Liver (tissue), 9 donors: Measurements from ENCODE around the gene USP25. TPM values are rescaled to one million over a fixed set of nuclear protein-coding genes. Genes with fewer than 3 reads are reported as not detected.

Experiments
- DNase-seq: peaks from one replicate; pipeline ENCODE4 v3.0.0-alpha.2; 2017; ENCODE audit warnings: low spot score
- H3K27ac ChIP-seq, 2 donors: one replicate each; pipeline ENCODE4 v1.7.0; 2013; ENCODE audit warnings: inconsistent platforms in 2 of 2, low read length in 2 of 2, control low read depth in 1 of 2, low read depth in 1 of 2, mild to moderate bottlenecking in 1 of 2
- H3K27me3 ChIP-seq, 4 donors: one replicate each; pipeline versions ENCODE4 v1.6.1 to v1.7.0; 2013; ENCODE audit warnings: low read length in 3 of 4, inconsistent platforms in 1 of 4, mild to moderate bottlenecking in 1 of 4, moderate library complexity in 1 of 4; ENCODE audit not compliant: control insufficient read depth in 4 of 4, insufficient read depth in 4 of 4
- H3K36me3 ChIP-seq, 4 donors: one replicate each; pipeline versions ENCODE4 v1.6.1 to v1.7.0; 2013; ENCODE audit warnings: low read length in 3 of 4, mild to moderate bottlenecking in 3 of 4, low read depth in 1 of 4, moderate library complexity in 1 of 4; ENCODE audit not compliant: control insufficient read depth in 4 of 4, insufficient read depth in 3 of 4
- H3K4me1 ChIP-seq, 4 donors: one replicate each; pipeline versions ENCODE4 v1.6.1 to v1.7.0; 2013; ENCODE audit warnings: low read length in 3 of 4, mild to moderate bottlenecking in 3 of 4, moderate library complexity in 1 of 4; ENCODE audit not compliant: control insufficient read depth in 4 of 4, insufficient read depth in 4 of 4
- H3K4me3 ChIP-seq, 3 donors: one replicate each; pipeline versions ENCODE4 v1.6.1 to v1.7.0; 2013; ENCODE audit warnings: low read length in 3 of 3, control low read depth in 1 of 3, low read depth in 1 of 3, mild to moderate bottlenecking in 1 of 3
- H3K9ac ChIP-seq, 2 donors: one replicate each; pipeline ENCODE4 v1.7.0; 2013; ENCODE audit warnings: low read length in 2 of 2, mild to moderate bottlenecking in 2 of 2, moderate library complexity in 2 of 2, control low read depth in 1 of 2, low read depth in 1 of 2
- H3K9me3 ChIP-seq, 4 donors: one replicate each; pipeline versions ENCODE4 v1.6.1 to v1.7.0; 2013; ENCODE audit warnings: low read length in 3 of 4; ENCODE audit not compliant: control insufficient read depth in 4 of 4
- CTCF ChIP-seq: fragments of 150-350 bp; IDR thresholded peaks from 2 replicates; pipeline ENCODE4 v1.5.1; 2017; ENCODE audit warnings: improper control_type of control experiment, low read depth, low read length; ENCODE audit not compliant: missing input control
- EGR1 ChIP-seq, 2 donors: IDR thresholded peaks; 2 replicates each; pipeline ENCODE4 v1.6.1; 2016 to 2018; ENCODE audit warnings: antibody characterized with exemption in 2 of 2, low read depth in 2 of 2
- FOXA1 ChIP-seq: IDR thresholded peaks from 2 replicates; pipeline ENCODE4 v1.6.1; 2016; ENCODE audit warnings: antibody characterized with exemption
- FOXA2 ChIP-seq: IDR thresholded peaks from 2 replicates; pipeline ENCODE4 v1.6.1; 2016; ENCODE audit warnings: antibody characterized with exemption
- GABPA ChIP-seq, 2 donors: IDR thresholded peaks in 1 of 2; conservative IDR thresholded peaks in 1 of 2; 2 replicates each; pipeline ENCODE4 v1.6.1; 2016; ENCODE audit warnings: antibody characterized with exemption in 2 of 2, mild to moderate bottlenecking in 1 of 2, moderate library complexity in 1 of 2
- HNF4G ChIP-seq: IDR thresholded peaks from 2 replicates; pipeline ENCODE4 v1.6.1; 2016; ENCODE audit warnings: antibody characterized with exemption
- JUND ChIP-seq, 2 donors: IDR thresholded peaks; 2 replicates each; pipeline ENCODE4 v1.6.1; 2016; ENCODE audit warnings: antibody characterized with exemption in 2 of 2
- MAX ChIP-seq: IDR thresholded peaks from 2 replicates; pipeline ENCODE4 v1.6.1; 2016; ENCODE audit warnings: antibody characterized with exemption
- NR2F2 ChIP-seq: IDR thresholded peaks from 2 replicates; pipeline ENCODE4 v1.6.1; 2016; ENCODE audit warnings: antibody characterized with exemption
- RAD21 ChIP-seq, 2 donors: IDR thresholded peaks; 2 replicates each; pipeline ENCODE4 v1.6.1; 2016; ENCODE audit warnings: antibody characterized with exemption in 2 of 2, mild to moderate bottlenecking in 2 of 2
- REST ChIP-seq: IDR thresholded peaks from 2 replicates; pipeline ENCODE4 v1.6.1; 2016; ENCODE audit warnings: antibody characterized with exemption, mild to moderate bottlenecking
- RXRA ChIP-seq, 2 donors: IDR thresholded peaks; 2 replicates each; pipeline ENCODE4 v1.6.1; 2017 to 2018; ENCODE audit warnings: antibody characterized with exemption in 2 of 2, mild to moderate bottlenecking in 1 of 2
- SP1 ChIP-seq: IDR thresholded peaks from 2 replicates; pipeline ENCODE4 v1.6.1; 2018; ENCODE audit warnings: antibody characterized with exemption, mild to moderate bottlenecking
- TAF1 ChIP-seq: conservative IDR thresholded peaks from 2 replicates; pipeline ENCODE4 v1.6.1; 2016; ENCODE audit warnings: antibody characterized with exemption, mild to moderate bottlenecking
- YY1 ChIP-seq: IDR thresholded peaks from 2 replicates; pipeline ENCODE4 v1.6.1; 2016; ENCODE audit warnings: antibody characterized with exemption, mild to moderate bottlenecking
- ZBTB33 ChIP-seq: IDR thresholded peaks from 2 replicates; pipeline ENCODE4 v1.6.1; 2016; ENCODE audit warnings: antibody characterized with exemption
- WGBS: extraction: QIAGEN DNeasy Blood & Tissue Kit; methylation state at CpG from one replicate; pipeline ENCODE4 v1.1.7; 2013; 5-methylcytosine and 5-hydroxymethylcytosine counted together
- polyA plus RNA-seq, 2 donors: library from polyadenylated mRNA; stranded (reverse) in 1 of 2; unstranded in 1 of 2; fragments of 200-250 nt in 1 of 2; fragments of >200 nt in 1 of 2; fragmentation: Nextera tagmentation in 1 of 2; extraction: Ambion mirVana in 1 of 2; gene quantifications; one replicate each; pipeline versions ENCODE4 v1.2.1 to v1.2.3, GENCODE V29; 2013 to 2015
- total RNA-seq, 2 donors: library from RNA; depleted of rRNA; stranded (reverse); fragments of >200 nt; gene quantifications; one replicate each; pipeline ENCODE4 v1.2.3, GENCODE V29; 2014
- TF ChIP-seq, protein P1 (sequence below): IDR thresholded peaks from 2 replicates; pipeline ENCODE4 v1.6.1; 2016; ENCODE audit warnings: antibody characterized with exemption
- donor health status: healthy.
- donor health status: healthy.
- donor health status: healthy.
- donor health status: healthy.
- donor health status: healthy.

USP25 gene
- total and polyA plus RNA-seq, 4 donors: 6.0 to 26.7 (median 15.3) TPM

- H3K27me3 ChIP-seq: no peaks in the 10 kb centered on the region
- H3K4me1 ChIP-seq: peaks cover 2 to 7% (median 7%) of the 10 kb centered on the region in 4 donors
- no peaks in the 10 kb centered on the region for H3K9me3 ChIP-seq
- no peak overlapping the region for H3K4me3 ChIP-seq
- no peak for TF ChIP-seq GABPA (IDR thresholded peaks at IDR 0.05 in 1 of 2, conservative IDR thresholded peaks at IDR 0.05 in 1 of 2)
- no peak for TF ChIP-seq TAF1
- no peak for TF ChIP-seq HNF4G
- no peak for TF ChIP-seq RXRA (IDR thresholded peaks at IDR 0.05)
- no peak for TF ChIP-seq FOXA1
- no peak for TF ChIP-seq JUND (IDR thresholded peaks at IDR 0.05)
- TF ChIP-seq, protein P1, sequence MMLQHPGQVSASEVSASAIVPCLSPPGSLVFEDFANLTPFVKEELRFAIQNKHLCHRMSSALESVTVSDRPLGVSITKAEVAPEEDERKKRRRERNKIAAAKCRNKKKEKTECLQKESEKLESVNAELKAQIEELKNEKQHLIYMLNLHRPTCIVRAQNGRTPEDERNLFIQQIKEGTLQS: no peak
- TF ChIP-seq YY1: no peak
- TF ChIP-seq MAX: no peak
- TF ChIP-seq REST: no peak
- no peak for TF ChIP-seq RAD21 (IDR thresholded peaks at IDR 0.05)
- no peak for TF ChIP-seq FOXA2
- TF ChIP-seq EGR1 (IDR thresholded peaks at IDR 0.05; ENCODE audit: low read depth in 2 of 2): no peak
- TF ChIP-seq NR2F2: no peak
- TF ChIP-seq SP1: no peak
- no peak for TF ChIP-seq CTCF
- no peak for TF ChIP-seq ZBTB33
- H3K27ac ChIP-seq: no peak overlapping the region
- H3K36me3 ChIP-seq: no peaks in the 10 kb centered on the region
- WGBS: 90% methylated on average over 2 of the region's 2 CpGs
- no peak for DNase-seq
- H3K9ac ChIP-seq: no peak overlapping the region
These were observed 64.6 kb downstream of the USP25 start for GRCh38 chr21:15794277-15794912.
